ENCODE results near the gene KDM8.
"Not testable (repeated sequence)": the region's sequence is repeated elsewhere in the genome, so short reads cannot be mapped to it uniquely, and the experiment has no call there.

Gene KDM8

DNA sequence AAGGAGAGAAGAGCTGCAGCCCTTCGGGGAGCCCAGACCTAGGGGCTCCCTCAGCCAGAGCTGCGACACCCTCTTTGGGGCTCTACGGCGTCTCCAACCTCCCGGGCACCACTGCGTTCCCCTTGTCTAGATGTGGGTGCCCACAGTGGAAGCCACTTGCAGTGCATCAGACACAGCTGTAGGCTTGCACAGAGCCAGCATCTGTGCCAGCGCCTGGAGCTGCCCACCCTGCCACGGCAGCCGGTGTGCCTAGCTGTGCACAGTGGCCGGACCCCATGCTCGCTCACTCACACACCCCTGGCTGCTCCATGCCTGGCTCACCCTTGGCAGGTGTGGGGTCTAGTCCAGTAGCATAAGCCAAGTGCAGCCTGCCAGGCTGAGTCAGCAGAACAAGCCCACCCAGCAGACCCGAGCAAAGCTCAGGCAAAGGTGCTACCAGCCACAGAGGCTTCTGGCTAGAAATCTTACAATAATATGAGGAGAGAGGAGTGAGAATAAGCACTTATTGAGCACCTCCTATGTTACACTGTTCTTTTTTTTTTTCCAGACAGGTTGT lies 12.9 kb upstream of the KDM8 start:
- DNase-seq (ENCODE audit: insufficient read length, low spot score) (no peak), FAIRE-seq (no peak)

- DNase-seq (ENCODE audit: insufficient read length, low spot score) (no peak), FAIRE-seq (no peak)
Measured at GRCh38 chr16:27191352-27191924, 11.9 kb upstream of the KDM8 start.

GRCh38 chr16:27193300-27193990 lies 9.9 kb upstream of the KDM8 start:
- DNase-seq (ENCODE audit: insufficient read length, low spot score) (no peak), FAIRE-seq (no peak)

DNA sequence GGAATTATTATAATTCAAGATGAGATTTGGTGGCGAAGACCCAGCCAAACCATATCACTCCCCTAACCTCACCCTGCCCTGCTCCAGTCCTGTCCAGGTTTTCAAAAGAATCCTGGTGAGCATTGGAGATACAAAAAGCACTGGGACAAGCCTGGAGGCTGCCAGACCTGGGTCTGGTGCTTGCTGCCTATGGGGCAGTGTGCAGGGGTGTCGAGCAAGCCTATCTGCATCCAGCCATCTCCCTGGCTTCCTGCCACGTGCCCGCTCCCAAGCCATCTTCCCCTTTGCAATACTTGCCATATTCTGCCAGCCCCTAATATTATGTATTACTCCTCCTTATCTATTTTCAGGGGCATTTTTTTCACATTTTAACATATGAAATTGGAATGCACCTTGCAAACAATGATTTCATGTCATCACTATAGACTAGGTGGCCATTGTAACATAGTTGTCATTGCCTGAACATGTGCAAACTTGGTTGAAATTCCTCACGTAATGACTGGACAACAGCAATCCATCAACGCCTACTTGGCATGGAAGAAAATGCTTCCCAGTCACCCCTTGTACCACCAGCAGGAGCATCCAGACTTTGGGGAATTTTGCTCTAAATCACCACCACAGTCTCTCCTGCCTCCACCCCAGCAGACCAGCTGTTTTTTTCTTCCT lies 8.1 kb upstream of the KDM8 start:
- DNase-seq (ENCODE audit: insufficient read length, low spot score) (no peak), FAIRE-seq (no peak)

DNA sequence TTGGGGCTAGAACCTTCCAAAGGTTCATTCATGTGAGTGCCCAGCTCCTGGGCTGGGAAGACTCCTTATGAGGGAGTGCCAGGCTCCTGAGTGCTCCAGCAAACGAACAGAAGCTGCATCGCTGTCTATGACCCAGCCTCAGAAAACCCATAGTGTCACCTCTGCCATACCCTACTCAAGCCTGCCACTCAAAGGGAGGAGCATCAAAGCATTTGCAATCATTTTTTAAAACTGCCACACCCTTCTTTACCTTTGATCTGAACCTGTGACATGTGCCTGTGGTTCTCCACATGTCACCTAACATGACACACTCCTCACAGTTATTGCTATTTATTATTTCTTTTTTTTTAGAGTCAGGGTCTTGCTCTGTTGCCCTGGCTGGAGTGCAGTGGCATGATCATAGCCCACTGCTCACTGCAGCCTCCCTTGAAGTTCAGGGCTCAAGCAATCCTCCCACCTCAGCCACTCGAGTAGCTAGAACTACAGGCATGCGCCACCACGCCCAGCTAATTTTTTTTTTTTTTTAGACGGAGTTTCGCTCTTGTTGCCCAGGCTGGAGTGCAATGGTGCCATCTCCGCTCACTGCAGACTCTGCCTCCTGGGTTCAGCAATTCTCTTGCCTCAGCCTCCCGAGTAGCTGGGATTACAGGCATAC lies 7.3 kb upstream of the KDM8 start:
- FAIRE-seq (no peak), DNase-seq (ENCODE audit: insufficient read length, low spot score) (no peak)

GRCh38 chr16:27197004-27197403 lies 6.3 kb upstream of the KDM8 start:
- DNase-seq (ENCODE audit: insufficient read length, low spot score) (no peak), FAIRE-seq (no peak)

- DNase-seq (ENCODE audit: insufficient read length, low spot score) = no peak
- FAIRE-seq = no peak
Measured at GRCh38 chr16:27198451-27199234, 4.7 kb upstream of the KDM8 start.

DNA sequence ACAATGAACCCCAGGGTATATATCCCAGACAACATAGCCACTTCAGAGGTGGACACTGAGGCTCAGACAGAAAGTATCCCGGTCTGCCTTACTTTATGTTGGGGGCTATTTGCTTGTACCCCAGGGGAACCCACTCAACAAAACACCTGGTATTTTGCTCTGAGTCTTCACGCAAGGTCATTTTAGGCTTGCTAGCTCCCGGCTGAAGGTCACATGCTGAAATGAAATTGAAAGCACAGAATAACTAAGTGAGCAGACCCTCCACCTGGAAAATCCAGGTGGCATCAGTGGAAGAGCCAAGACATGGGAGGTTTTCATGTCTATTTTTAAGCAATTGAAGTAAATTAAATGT lies 4.1 kb upstream of the KDM8 start:
- no peak for DNase-seq (ENCODE audit: insufficient read length, low spot score)
- FAIRE-seq = peak; percentile 33

DNA sequence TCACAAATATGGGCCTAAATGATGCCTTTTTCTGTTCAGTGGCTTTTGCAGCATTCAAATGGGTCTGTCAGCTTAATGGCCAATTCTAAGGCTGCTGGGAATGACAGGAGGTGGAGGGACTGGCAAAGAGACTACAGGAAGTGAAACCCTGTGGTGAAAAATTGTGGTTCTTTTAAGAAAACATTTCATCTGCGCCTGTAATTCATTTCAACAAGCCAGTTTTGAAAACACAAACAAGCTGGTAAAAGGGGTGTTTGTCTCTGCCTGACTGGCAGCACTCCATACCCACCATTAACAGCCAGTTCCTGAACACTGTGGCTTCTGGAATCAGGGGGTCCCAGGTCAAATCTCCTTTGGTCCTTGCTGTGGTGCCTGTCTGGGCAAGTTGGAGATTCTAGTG lies 3.6 kb upstream of the KDM8 start:
- DNase-seq (ENCODE audit: insufficient read length, low spot score) (peak; percentile 73), FAIRE-seq (peak; percentile 87)

- not testable (repeated sequence) for FAIRE-seq; DNase-seq (ENCODE audit: insufficient read length, low spot score)
Measured at GRCh38 chr16:27200914-27201313, 2.4 kb upstream of the KDM8 start.

- DNase-seq (ENCODE audit: insufficient read length, low spot score) = peak; percentile 47
- FAIRE-seq = no peak
Measured at GRCh38 chr16:27202923-27203506, 311 bp upstream of the KDM8 start.

GRCh38 chr16:27204312-27204915 lies 1.1 kb downstream of the KDM8 start:
- DNase-seq (ENCODE audit: insufficient read length, low spot score) (no peak), FAIRE-seq (no peak)

DNA sequence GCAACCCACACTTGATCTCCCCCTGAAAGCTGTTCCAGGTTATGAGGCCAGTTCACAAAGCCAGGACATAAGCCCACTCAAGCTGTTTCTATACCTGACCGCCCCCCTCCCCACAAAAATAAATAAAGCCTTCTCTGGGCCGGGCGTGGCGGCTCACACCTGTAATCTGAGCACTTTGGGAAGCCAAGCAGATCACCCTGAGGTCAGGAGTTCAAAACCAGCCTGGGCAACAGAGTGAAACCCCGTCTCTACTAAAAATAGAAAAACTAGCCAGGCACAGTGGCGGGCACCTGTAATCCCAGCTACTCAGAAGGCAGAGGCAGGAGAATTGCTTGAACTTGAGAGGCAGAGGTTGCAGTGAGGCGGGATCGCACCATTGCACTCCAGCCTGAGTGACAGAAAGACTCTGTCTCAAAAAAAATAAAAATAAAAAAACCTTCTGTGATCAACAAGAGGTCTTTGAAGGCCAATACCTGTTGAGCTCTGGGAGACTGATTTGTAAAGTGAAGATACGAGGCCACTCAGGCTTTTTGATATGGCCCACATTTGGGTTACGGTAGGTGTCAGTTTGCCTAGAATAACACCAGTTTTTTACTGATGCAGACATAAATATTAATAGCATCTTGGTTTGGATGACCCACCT lies 2.2 kb downstream of the KDM8 start:
- DNase-seq (ENCODE audit: insufficient read length, low spot score) (no peak), FAIRE-seq (no peak)

GRCh38 chr16:27207121-27207520 lies 3.8 kb downstream of the KDM8 start:
- not testable (repeated sequence) for DNase-seq (ENCODE audit: insufficient read length, low spot score); FAIRE-seq

- no peak for FAIRE-seq
- no peak for DNase-seq (ENCODE audit: insufficient read length, low spot score)
Measured at GRCh38 chr16:27208081-27208680, 4.9 kb downstream of the KDM8 start.

DNA sequence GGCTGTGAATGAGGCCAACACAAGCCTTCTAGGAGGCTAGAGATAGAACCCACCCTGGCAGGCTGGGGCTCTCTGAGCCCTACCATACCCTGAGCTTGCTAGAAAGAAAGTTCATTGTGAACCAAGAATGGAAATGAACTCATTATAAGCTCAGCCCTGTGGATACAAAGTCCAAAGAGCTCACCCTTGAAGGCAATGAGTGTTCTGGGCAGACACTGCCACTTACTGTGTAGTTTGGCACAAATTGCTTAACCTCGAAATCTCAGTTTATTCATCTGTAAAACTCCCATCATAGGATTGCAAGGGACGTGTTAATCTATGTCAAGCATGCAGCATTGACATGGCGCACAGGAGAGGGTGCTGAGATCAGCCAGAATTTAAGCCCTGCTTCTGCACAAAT lies 5.5 kb downstream of the KDM8 start:
- DNase-seq (ENCODE audit: insufficient read length, low spot score) (no peak), FAIRE-seq (no peak)

DNA sequence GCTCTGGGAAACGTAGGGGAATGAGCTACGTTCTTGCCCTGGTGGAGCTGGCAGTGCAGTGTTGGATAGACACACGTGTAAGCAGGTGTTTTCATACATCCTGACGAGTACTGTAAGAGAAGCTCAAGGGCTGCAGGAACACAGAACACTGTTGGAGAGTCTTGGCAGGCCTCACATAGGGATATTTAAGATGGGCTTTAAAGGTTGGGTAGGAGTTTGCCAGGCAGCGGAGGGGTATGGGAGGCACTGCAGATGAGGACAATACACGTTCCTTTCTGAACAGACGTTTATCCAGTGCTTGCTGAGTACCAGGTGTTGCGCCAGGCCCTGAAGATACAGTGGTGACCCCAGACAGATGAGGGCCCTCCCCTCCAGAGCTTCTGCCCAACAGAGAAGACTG lies 6.3 kb downstream of the KDM8 start:
- DNase-seq (ENCODE audit: insufficient read length, low spot score) (no peak), FAIRE-seq (no peak)

DNA sequence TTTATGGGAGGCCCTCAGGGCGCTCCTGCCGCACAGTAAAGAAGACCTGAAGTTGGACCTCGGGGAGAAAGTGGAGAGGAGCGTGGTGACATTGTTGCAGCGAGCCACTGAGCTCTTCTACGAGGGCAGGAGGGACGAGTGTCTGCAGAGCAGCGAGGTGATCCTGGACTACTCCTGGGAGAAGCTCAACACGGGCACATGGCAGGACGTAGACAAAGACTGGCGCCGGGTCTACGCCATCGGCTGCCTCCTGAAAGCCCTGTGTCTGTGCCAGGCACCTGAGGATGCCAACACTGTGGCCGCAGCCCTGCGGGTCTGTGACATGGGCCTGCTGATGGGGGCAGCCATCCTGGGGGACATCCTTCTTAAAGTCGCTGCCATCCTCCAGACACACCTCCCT lies 6.8 kb downstream of the KDM8 start:
- DNase-seq (ENCODE audit: insufficient read length, low spot score) (no peak), FAIRE-seq (no peak)

DNA sequence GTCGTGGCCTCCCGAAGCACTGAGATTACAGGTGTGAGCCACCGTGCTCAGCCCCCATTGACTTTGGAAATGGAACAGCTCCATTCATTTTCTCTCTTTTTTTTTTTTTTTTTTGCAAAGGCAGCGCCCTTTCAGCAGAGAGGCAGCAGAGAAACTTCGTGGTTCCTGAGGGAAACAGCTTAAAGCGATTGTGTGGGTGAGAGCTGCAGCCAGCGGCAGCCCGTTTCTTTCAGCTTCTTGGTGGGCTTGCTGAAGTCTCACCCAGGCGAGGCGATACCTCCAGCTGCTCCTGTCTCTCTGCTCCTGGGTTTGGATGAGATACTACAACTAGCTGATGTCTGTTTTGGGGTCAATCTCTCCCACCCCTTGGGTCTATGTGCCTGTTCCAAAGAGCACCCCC lies 7.7 kb downstream of the KDM8 start:
- DNase-seq (ENCODE audit: insufficient read length, low spot score) = no peak
- FAIRE-seq = no peak
